Endothelial cell of umbilical vein (primary cell): ENCODE results near the gene HMGCS2.

ENCODE experiments used
- EZH2 ChIP-seq: IDR thresholded peaks from 2 replicates; pipeline ENCODE4 v1.6.1; 2012; ENCODE audit warnings: borderline replicate concordance, low read depth, mild to moderate bottlenecking, moderate library complexity, low read length, inconsistent platforms; ENCODE audit not compliant: severe bottlenecking
- FOS ChIP-seq: IDR thresholded peaks from 2 replicates; pipeline ENCODE4 v1.6.1; 2011; ENCODE audit warnings: mild to moderate bottlenecking, low read length, moderate library complexity, borderline replicate concordance; ENCODE audit not compliant: insufficient read depth
- GATA2 ChIP-seq: IDR thresholded peaks from 2 replicates; pipeline ENCODE4 v1.7.0; 2011; ENCODE audit warnings: low read depth, mild to moderate bottlenecking, moderate library complexity, mixed read lengths, low read length; ENCODE audit not compliant: insufficient read length, insufficient read depth
- MYC ChIP-seq: IDR thresholded peaks from one replicate; pipeline ENCODE4 v1.6.1; 2011; ENCODE audit warnings: mild to moderate bottlenecking, low read depth, low read length
- POLR2A ChIP-seq: IDR thresholded peaks from 2 replicates; pipeline ENCODE4 v1.6.1; 2012; ENCODE audit warnings: low read depth, mild to moderate bottlenecking, control low read depth, low read length
- TF ChIP-seq, protein P1 (sequence below), 2 donors: IDR thresholded peaks; 1 replicate in 1 of 2; 2 replicates in 1 of 2; pipeline ENCODE4 v1.5.1; 2011; ENCODE audit warnings: low read length in 2 of 2, mild to moderate bottlenecking in 2 of 2, moderate library complexity in 2 of 2, control low read depth in 1 of 2, inconsistent platforms in 1 of 2, low read depth in 1 of 2; ENCODE audit not compliant: insufficient read depth in 1 of 2; ENCODE audit errors: extremely low read depth in 1 of 2
- TF ChIP-seq, protein P2 (sequence below): IDR thresholded peaks from 2 replicates; pipeline ENCODE4 v1.6.1; 2011; ENCODE audit not compliant: insufficient read depth, insufficient read length

DNA sequence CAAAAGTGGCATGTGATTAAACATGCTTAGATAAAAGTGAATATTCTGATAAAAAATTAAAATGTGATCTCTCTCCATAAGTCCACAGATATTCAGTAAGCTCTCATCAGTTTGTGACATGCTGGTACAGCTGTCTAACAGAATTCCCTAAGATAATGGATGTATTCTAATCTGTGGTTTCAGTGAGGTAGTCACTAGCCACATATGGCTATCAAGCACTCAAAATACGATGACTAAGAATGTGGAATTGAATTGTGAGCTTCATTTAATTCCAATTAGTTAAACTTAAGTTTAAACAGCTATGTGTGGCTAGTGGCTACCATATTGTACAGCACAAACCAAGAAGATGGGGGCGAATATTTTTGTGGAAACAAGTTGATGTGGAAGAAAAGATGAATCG, 46.7 kb upstream of the HMGCS2 start:
- TF ChIP-seq, protein P1, sequence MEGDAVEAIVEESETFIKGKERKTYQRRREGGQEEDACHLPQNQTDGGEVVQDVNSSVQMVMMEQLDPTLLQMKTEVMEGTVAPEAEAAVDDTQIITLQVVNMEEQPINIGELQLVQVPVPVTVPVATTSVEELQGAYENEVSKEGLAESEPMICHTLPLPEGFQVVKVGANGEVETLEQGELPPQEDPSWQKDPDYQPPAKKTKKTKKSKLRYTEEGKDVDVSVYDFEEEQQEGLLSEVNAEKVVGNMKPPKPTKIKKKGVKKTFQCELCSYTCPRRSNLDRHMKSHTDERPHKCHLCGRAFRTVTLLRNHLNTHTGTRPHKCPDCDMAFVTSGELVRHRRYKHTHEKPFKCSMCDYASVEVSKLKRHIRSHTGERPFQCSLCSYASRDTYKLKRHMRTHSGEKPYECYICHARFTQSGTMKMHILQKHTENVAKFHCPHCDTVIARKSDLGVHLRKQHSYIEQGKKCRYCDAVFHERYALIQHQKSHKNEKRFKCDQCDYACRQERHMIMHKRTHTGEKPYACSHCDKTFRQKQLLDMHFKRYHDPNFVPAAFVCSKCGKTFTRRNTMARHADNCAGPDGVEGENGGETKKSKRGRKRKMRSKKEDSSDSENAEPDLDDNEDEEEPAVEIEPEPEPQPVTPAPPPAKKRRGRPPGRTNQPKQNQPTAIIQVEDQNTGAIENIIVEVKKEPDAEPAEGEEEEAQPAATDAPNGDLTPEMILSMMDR (IDR thresholded peaks at IDR 0.05; ENCODE audit: extremely low read depth in 1 of 2, insufficient read depth in 1 of 2, low read depth in 1 of 2, low read length in 2 of 2) = no peak
- no peak for TF ChIP-seq POLR2A
- TF ChIP-seq EZH2 = no peak
- TF ChIP-seq MYC = no peak
- TF ChIP-seq, protein P2, sequence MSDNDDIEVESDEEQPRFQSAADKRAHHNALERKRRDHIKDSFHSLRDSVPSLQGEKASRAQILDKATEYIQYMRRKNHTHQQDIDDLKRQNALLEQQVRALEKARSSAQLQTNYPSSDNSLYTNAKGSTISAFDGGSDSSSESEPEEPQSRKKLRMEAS = no peak
- TF ChIP-seq FOS = no peak
- TF ChIP-seq GATA2 = no peak
